Heart left ventricle (tissue), 16 donors: ENCODE measurements around the gene CTAGE1. TPM values are rescaled to one million over a fixed set of nuclear protein-coding genes. Genes with fewer than 3 reads are reported as not detected.
A peak's percentile ranks its signal among the peaks of the same experiment; 100 is the strongest.

Experiments used
- ATAC-seq, 4 donors: fragments of 200-7000 bp; cut with Tn5 transposase; one replicate each; pipeline ENCODE4 v1.9.1; 2020 to 2022; ENCODE audit warnings: moderate library complexity in 4 of 4, mild to moderate bottlenecking in 3 of 4, moderate number of reproducible peaks in 1 of 4
- DNase-seq, 5 donors: peaks; one replicate each; pipeline ENCODE4 v3.0.0-alpha.2; 2020
- H3K27ac ChIP-seq, 12 donors: fragments of 200-600 bp; sonication (generic) in 4 of 12; one replicate each; pipeline versions ENCODE4 v1.5.0 to v1.8.0; 2016 to 2022; ENCODE audit warnings: mild to moderate bottlenecking in 2 of 12
- H3K27me3 ChIP-seq, 9 donors: fragments of 200-600 bp; sonication (generic) in 2 of 9; one replicate each; pipeline versions ENCODE4 v1.5.1 to v1.8.0; 2016 to 2022; ENCODE audit warnings: mild to moderate bottlenecking in 3 of 9
- H3K36me3 ChIP-seq, 9 donors: fragments of 200-600 bp; sonication (generic) in 2 of 9; one replicate each; pipeline versions ENCODE4 v1.5.0 to v1.8.0; 2018 to 2022; ENCODE audit warnings: mild to moderate bottlenecking in 2 of 9
- H3K4me1 ChIP-seq, 12 donors: fragments of 200-600 bp; sonication (generic) in 4 of 12; one replicate each; pipeline versions ENCODE4 v1.5.0 to v1.8.0; 2016 to 2022; ENCODE audit warnings: mild to moderate bottlenecking in 3 of 12
- H3K4me3 ChIP-seq, 12 donors: fragments of 200-600 bp; sonication (generic) in 4 of 12; one replicate each; pipeline versions ENCODE4 v1.5.0 to v1.8.0; 2017 to 2022; ENCODE audit warnings: mild to moderate bottlenecking in 9 of 12, moderate library complexity in 4 of 12
- H3K9me3 ChIP-seq, 12 donors: fragments of 200-600 bp; sonication (generic) in 4 of 12; one replicate each; pipeline versions ENCODE4 v1.5.0 to v1.8.0; 2016 to 2022; ENCODE audit warnings: mild to moderate bottlenecking in 1 of 12
- POLR2A ChIP-seq, 2 donors: fragments of 450-650 bp; IDR thresholded peaks; one replicate each; pipeline ENCODE4 v1.6.1; 2017; ENCODE audit warnings: antibody characterized with exemption in 2 of 2, mild to moderate bottlenecking in 2 of 2, moderate library complexity in 2 of 2
- WGBS, 4 donors: extraction: QIAGEN DNeasy Blood & Tissue Kit in 2 of 4; methylation state at CpG; one replicate each; pipeline versions ENCODE4 v1.1.5 to v1.1.7; 2013 to 2018; 5-methylcytosine and 5-hydroxymethylcytosine counted together
- intact Hi-C, 10 donors: fragments of 100-400 bp; cut with DNase I; formaldehyde crosslinking; loops; one replicate each; pipeline versions ENCODE4 v1.11.1 to v1.14.2; 2022
- polyA plus RNA-seq, 2 donors: library from polyadenylated mRNA; stranded (reverse); fragments of 200-250 nt; gene quantifications; one replicate each; pipeline ENCODE4 v1.2.3, GENCODE V29; 2013
- total RNA-seq, 9 donors: library from RNA; depleted of rRNA in 2 of 9; stranded (reverse); fragments of >200 nt in 2 of 9; fragmentation: NEBNext Ultra II Directional in 3 of 9; extraction: Animal tissue kit (Norgen Biotek cat#: 25700) in 3 of 9; gene quantifications; one replicate each; pipeline versions ENCODE4 v1.1.0 to v1.2.4, GENCODE V29; 2016 to 2023
- TF ChIP-seq, protein P1 (sequence below), 12 donors: fragments of 200-600 bp; sonication (generic) in 4 of 12; IDR thresholded peaks; one replicate each; pipeline versions ENCODE4 v1.5.0 to v1.8.0; 2018 to 2022; ENCODE audit warnings: antibody characterized with exemption in 12 of 12, mild to moderate bottlenecking in 5 of 12
- donor health status: ischemic (EF 13 %, LVEDD 7.1; RV severe dilation, severe dysfunction).
- donor health status: healthy with polysubstance abuse.
- donor health status: DM: no; HTN: yes; CAD: no.
- donor health status: DM: no; HTN: no; CAD: no.
- donor health status: ischemic (EF 25% LVEDD 6.9; RV normal size, moderate dysfunction).
- donor health status: ischemic (EF 25% LVEDD 5.7; RV mildly dilated, moderate dysfunction).
- donor health status: healthy.
- donor health status: DM: yes; HTN: yes; CAD: no.
- donor health status: ischemic (EF 35%, LVEDD 5.7; RV mildly dilated, moderate dysfunction).
- donor health status: nonischemic (EF 11% LVEDD 7.7; RV severe dilation, severe dysfunction).
- donor health status: DM: yes; HTN: yes; CAD: no.
- donor health status: PGD.
- donor health status: ischemic (EF 29% LVEDD 5.4; RV normal size, mild dysfunction).
- donor health status: nonischemic (EF 23%, LVEDD 6.1; RV moderate dilation, normal function).

Gene CTAGE1
- total and polyA plus RNA-seq, 11 donors = 0.03 TPM; not detected in 10

DNA sequence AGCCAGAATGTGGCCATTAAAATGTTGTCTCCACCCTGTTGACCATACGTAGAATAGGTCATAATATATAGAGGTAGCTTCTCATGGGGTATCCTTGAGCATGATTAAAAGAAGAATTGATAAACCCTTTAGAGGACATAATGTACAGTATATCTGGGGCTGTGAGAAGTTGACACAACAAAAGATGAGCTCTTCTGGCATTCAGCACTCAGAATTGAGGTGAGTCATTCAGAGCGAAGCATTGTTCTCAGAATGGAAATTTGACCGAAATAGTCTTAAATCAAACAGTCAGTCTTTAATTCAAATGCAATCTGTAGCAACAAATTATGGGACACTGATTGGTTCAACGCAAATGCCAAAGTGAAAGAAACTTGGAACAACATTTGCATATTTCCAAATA, 47.3 kb downstream of the CTAGE1 start:
- no peak overlapping the region for H3K27ac ChIP-seq
- 95 to 98% (median 96%) methylated on average over 4 of the region's 4 CpGs for WGBS, 4 donors
- intact Hi-C loops = loop anchor here in 2 of 10 donors (10.0 kb wide), 2 partner anchors 184 to 376 kb away; no protein-coding TSS in a partner anchor
- ATAC-seq (no peak), DNase-seq (no peak)
- H3K4me3 ChIP-seq = no peak overlapping the region
- no peak for TF ChIP-seq POLR2A (IDR thresholded peaks at IDR 0.05)
- TF ChIP-seq, protein P1, sequence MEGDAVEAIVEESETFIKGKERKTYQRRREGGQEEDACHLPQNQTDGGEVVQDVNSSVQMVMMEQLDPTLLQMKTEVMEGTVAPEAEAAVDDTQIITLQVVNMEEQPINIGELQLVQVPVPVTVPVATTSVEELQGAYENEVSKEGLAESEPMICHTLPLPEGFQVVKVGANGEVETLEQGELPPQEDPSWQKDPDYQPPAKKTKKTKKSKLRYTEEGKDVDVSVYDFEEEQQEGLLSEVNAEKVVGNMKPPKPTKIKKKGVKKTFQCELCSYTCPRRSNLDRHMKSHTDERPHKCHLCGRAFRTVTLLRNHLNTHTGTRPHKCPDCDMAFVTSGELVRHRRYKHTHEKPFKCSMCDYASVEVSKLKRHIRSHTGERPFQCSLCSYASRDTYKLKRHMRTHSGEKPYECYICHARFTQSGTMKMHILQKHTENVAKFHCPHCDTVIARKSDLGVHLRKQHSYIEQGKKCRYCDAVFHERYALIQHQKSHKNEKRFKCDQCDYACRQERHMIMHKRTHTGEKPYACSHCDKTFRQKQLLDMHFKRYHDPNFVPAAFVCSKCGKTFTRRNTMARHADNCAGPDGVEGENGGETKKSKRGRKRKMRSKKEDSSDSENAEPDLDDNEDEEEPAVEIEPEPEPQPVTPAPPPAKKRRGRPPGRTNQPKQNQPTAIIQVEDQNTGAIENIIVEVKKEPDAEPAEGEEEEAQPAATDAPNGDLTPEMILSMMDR (IDR thresholded peaks at IDR 0.05) = no peak
- no peaks in the 10 kb centered on the region for H3K9me3 ChIP-seq
- peaks cover 0 to 9% (median 0%) of the 10 kb centered on the region in 12 donors for H3K4me1 ChIP-seq
- no peaks in the 10 kb centered on the region for H3K27me3 ChIP-seq
- H3K36me3 ChIP-seq = no peaks in the 10 kb centered on the region

DNA sequence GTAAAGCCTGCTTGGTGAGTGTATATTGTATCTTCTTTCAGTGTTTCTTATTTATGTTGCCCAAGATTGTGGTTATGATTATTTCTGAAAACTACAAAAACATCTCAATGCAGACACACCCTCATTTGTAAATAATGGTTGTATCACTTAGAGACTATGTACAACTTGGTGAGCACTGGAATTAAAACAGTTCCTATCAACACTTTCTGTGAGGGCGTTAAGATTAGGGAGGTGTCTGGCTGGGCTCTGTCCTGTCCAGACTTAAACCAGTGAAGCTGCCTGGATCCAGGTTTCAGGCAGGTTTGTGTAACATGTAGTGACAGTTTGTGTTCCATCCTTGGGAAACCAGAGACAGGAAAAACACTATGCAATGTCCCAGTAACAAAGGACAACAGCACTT, 49.7 kb downstream of the CTAGE1 start:
- Histone ChIP-seq H3K27ac (peak overlapping the region in 2 of 12 donors; percentile 27 to 42), H3K36me3 (no peaks in the 10 kb centered on the region), H3K27me3 (no peaks in the 10 kb centered on the region), H3K4me1 (peaks cover 0 to 9% (median 0%) of the 10 kb centered on the region in 12 donors), H3K9me3 (no peaks in the 10 kb centered on the region), H3K4me3 (no peak overlapping the region)
- 44 to 60% (median 54%) methylated on average over 1 of the region's 1 CpG for WGBS, 4 donors
- TF ChIP-seq, protein P1 (IDR thresholded peaks at IDR 0.05) = no peak
- TF ChIP-seq POLR2A (IDR thresholded peaks at IDR 0.05) = no peak
- DNase-seq = peak in 2 of 5 donors; percentile 41 to 48
- ATAC-seq = peak; percentile 75 to 93 (median 90)
- intact Hi-C loops = loop anchor here in 5 of 10 donors (5.0 to 10.0 kb wide), 4 partner anchors 101 to 373 kb away; no protein-coding TSS in a partner anchor

DNA sequence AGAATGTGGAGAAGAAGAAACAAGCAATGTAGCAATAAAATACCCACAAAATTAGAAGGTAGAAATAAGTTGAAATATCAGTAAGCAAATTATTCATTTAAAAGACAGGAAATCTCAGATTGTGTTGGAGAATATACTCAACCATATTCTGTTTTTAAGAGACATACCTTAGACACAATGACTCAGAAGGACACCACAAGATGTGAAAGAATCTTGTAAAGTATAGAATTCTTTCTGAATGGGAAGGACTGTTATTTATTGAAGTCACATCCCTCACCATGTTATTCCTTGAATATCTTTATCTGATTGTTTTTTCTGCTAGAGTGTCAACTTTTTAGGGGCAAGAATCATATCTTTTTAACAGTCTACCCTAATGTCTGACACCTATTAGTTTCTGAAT, 50.4 kb downstream of the CTAGE1 start:
- intact Hi-C loops = loop anchor here in 5 of 10 donors (5.0 to 10.0 kb wide), 4 partner anchors 100 to 373 kb away; no protein-coding TSS in a partner anchor

DNA sequence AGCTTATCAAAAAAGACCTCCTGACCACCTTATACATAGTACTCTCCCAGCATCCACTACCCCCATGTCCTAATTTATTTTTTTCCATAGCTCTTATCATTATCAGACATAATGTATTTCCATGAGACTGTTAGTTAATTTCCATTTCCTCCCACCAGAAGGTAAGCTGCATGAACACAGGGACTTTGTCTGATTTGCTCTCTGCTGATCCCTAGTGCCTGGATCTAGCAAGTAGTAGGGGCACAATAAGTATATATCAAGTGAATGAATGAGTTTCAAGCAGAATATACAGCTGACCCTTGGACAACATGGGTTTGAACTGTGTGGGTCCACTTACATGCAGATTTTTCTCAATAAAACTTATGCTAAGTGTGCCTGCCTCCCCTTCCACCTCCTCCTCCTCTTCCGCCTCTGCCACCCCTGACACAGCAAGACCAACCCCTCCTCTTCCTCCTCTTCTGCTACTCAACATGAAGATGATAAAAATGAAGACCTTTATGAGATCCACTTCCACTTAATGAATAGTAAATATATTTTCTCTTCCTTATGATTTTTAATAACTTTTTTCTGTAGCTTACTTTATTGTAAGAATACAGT, 53.8 kb downstream of the CTAGE1 start:
- peaks cover 0 to 9% (median 0%) of the 10 kb centered on the region in 12 donors for H3K4me1 ChIP-seq
- intact Hi-C loops = loop anchor here in 3 of 10 donors (5.0 to 10.0 kb wide), 3 partner anchors 38 to 369 kb away; no protein-coding TSS in a partner anchor
- H3K36me3 ChIP-seq = no peaks in the 10 kb centered on the region
- H3K9me3 ChIP-seq = no peaks in the 10 kb centered on the region
- ATAC-seq = peak; percentile 47 to 80 (median 73)
- no peak for DNase-seq
- no peak overlapping the region for H3K4me3 ChIP-seq
- no peak overlapping the region for H3K27ac ChIP-seq
- TF ChIP-seq POLR2A (IDR thresholded peaks at IDR 0.05) = no peak
- TF ChIP-seq, protein P1 (IDR thresholded peaks at IDR 0.05) = peak in 11 of 12 donors; percentile 12 to 59 (median 47)
- WGBS, 4 donors = 90 to 100% (median 94%) methylated on average over 1 of the region's 1 CpG
- H3K27me3 ChIP-seq = no peaks in the 10 kb centered on the region

More for the DNA sequence above, 50.4 kb downstream of the CTAGE1 start:
- DNase-seq (no peak), ATAC-seq (no peak)
- Histone ChIP-seq H3K27me3 (no peaks in the 10 kb centered on the region), H3K9me3 (no peaks in the 10 kb centered on the region), H3K27ac (no peak overlapping the region), H3K4me1 (peaks cover 0 to 9% (median 0%) of the 10 kb centered on the region in 12 donors), H3K4me3 (no peak overlapping the region), H3K36me3 (no peaks in the 10 kb centered on the region)
- no peak for TF ChIP-seq POLR2A (IDR thresholded peaks at IDR 0.05)
- TF ChIP-seq, protein P1 (IDR thresholded peaks at IDR 0.05) = no peak

Other genes with a start within 250 kb of the CTAGE1 start
- 10 to 100 TPM; 44.9 to 97.7 (median 76.3) TPM for gene GATA6, start 248.3 kb downstream of the CTAGE1 start, total RNA-seq
- 10 to 100 TPM; 42.1 to 52.6 TPM for gene GATA6, start 248.3 kb downstream of the CTAGE1 start, polyA plus RNA-seq